Fibroblast of lung (primary cell): ENCODE measurements around the gene CEP63.

Experiments used
- EZH2 ChIP-seq: IDR thresholded peaks from 2 replicates; pipeline ENCODE4 v1.5.1; 2012; ENCODE audit warnings: low read length, control low read depth, mild to moderate bottlenecking; ENCODE audit errors: missing control alignments
- TF ChIP-seq, protein P1 (sequence below), 2 donors: IDR thresholded peaks in 1 of 2; conservative IDR thresholded peaks in 1 of 2; 1 replicate in 1 of 2; 2 replicates in 1 of 2; pipeline ENCODE4 v1.5.1; 2011 to 2012; ENCODE audit warnings: low read length in 2 of 2, control low read depth in 1 of 2, inconsistent platforms in 1 of 2, low read depth in 1 of 2, mild to moderate bottlenecking in 1 of 2

DNA sequence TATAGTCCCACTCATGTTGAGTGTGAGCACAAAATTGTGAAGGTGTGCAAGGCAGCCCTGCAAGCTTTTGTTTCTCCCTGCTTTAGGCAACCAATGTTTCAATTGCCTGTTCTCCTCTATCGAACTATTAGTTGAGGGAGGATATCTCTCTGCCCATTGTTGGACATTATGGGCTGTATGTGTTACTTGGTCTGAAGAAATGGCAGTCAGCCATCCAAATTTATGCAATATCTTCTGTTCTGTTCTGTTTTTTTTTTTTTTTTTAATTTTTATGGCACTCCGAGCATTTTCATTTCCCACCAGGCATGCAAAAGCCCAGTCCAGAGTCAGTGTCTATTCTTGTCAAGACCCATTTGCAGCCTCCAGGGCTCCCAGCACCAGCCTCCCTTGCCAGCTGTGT lies 44.0 kb upstream of the CEP63 start:
- TF ChIP-seq, protein P1, sequence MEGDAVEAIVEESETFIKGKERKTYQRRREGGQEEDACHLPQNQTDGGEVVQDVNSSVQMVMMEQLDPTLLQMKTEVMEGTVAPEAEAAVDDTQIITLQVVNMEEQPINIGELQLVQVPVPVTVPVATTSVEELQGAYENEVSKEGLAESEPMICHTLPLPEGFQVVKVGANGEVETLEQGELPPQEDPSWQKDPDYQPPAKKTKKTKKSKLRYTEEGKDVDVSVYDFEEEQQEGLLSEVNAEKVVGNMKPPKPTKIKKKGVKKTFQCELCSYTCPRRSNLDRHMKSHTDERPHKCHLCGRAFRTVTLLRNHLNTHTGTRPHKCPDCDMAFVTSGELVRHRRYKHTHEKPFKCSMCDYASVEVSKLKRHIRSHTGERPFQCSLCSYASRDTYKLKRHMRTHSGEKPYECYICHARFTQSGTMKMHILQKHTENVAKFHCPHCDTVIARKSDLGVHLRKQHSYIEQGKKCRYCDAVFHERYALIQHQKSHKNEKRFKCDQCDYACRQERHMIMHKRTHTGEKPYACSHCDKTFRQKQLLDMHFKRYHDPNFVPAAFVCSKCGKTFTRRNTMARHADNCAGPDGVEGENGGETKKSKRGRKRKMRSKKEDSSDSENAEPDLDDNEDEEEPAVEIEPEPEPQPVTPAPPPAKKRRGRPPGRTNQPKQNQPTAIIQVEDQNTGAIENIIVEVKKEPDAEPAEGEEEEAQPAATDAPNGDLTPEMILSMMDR (conservative IDR thresholded peaks at IDR 0.05 in 1 of 2, IDR thresholded peaks at IDR 0.05 in 1 of 2; ENCODE audit: low read depth in 1 of 2, low read length in 2 of 2), result no peak
- TF ChIP-seq EZH2, result no peak
